H9 (cell line): ENCODE data around the gene ITSN1. TPM values are rescaled to one million over a fixed set of nuclear protein-coding genes. Genes with fewer than 3 reads are reported as not detected.

ENCODE experiments used
- DNase-seq: peaks from one replicate; pipeline ENCODE4 v3.0.0-alpha.2; 2017
- H2AFZ ChIP-seq: one replicate; pipeline ENCODE4 v1.6.1; 2013; ENCODE audit warnings: mild to moderate bottlenecking, low read length, control low read depth, moderate library complexity
- H2AK5ac ChIP-seq: 2 replicates; pipeline ENCODE4 v1.6.1; 2013; ENCODE audit warnings: low read length, control low read depth, mixed read lengths; ENCODE audit not compliant: insufficient read length
- H2BK120ac ChIP-seq: one replicate; pipeline ENCODE4 v1.6.1; 2013; ENCODE audit warnings: low read depth, mild to moderate bottlenecking, low read length, control low read depth, inconsistent platforms; ENCODE audit not compliant: poor library complexity, severe bottlenecking
- H2BK12ac ChIP-seq: 2 replicates; pipeline ENCODE4 v1.6.1; 2013; ENCODE audit warnings: low read length, control low read depth, mixed read lengths, low read depth; ENCODE audit not compliant: insufficient read length
- H2BK15ac ChIP-seq: 2 replicates; pipeline ENCODE4 v1.6.1; 2013; ENCODE audit warnings: low read depth, low read length, control low read depth
- H2BK20ac ChIP-seq: one replicate; pipeline ENCODE4 v1.6.1; 2013; ENCODE audit warnings: low read depth, mild to moderate bottlenecking, low read length, control low read depth, inconsistent platforms; ENCODE audit not compliant: poor library complexity, severe bottlenecking
- H2BK5ac ChIP-seq: 2 replicates; pipeline ENCODE4 v1.6.1; 2013; ENCODE audit warnings: low read length, control low read depth, mixed read lengths; ENCODE audit not compliant: insufficient read length
- H3K14ac ChIP-seq: 2 replicates; pipeline ENCODE4 v1.6.1; 2013; ENCODE audit warnings: low read length, control low read depth; ENCODE audit not compliant: insufficient read depth
- H3K18ac ChIP-seq: 2 replicates; pipeline ENCODE4 v1.6.1; 2013; ENCODE audit warnings: low read depth, mild to moderate bottlenecking, mixed read lengths, low read length, control low read depth; ENCODE audit not compliant: insufficient read length
- H3K23ac ChIP-seq: 2 replicates; pipeline ENCODE4 v1.6.1; 2013; ENCODE audit warnings: low read length, control low read depth, mixed read lengths, low read depth; ENCODE audit not compliant: insufficient read length
- H3K23me2 ChIP-seq: 2 replicates; pipeline ENCODE4 v1.6.1; 2013; ENCODE audit warnings: low read depth, mild to moderate bottlenecking, mixed read lengths, low read length, control low read depth; ENCODE audit not compliant: insufficient read length, poor library complexity, severe bottlenecking
- H3K27ac ChIP-seq: 2 replicates; pipeline ENCODE4 v1.5.1; 2013; ENCODE audit warnings: low read length, control low read depth, mixed read lengths, low read depth; ENCODE audit not compliant: insufficient read length
- H3K27me3 ChIP-seq: 2 replicates; pipeline ENCODE4 v1.6.1; 2013; ENCODE audit warnings: low read length, control low read depth, inconsistent platforms; ENCODE audit not compliant: insufficient read depth
- H3K4ac ChIP-seq: 2 replicates; pipeline ENCODE4 v1.6.1; 2013; ENCODE audit warnings: low read depth, mild to moderate bottlenecking, control low read depth, inconsistent platforms, low read length, moderate library complexity
- H3K4me1 ChIP-seq: 2 replicates; pipeline ENCODE4 v1.6.1; 2013; ENCODE audit warnings: low read length, control low read depth, inconsistent platforms; ENCODE audit not compliant: insufficient read depth
- H3K4me2 ChIP-seq: 2 replicates; pipeline ENCODE4 v1.6.1; 2013; ENCODE audit warnings: low read length, control low read depth, mixed read lengths; ENCODE audit not compliant: insufficient read length, insufficient read depth
- H3K56ac ChIP-seq: 2 replicates; pipeline ENCODE4 v1.6.1; 2013; ENCODE audit warnings: low read depth, mild to moderate bottlenecking, mixed read lengths, low read length, control low read depth; ENCODE audit not compliant: insufficient read length
- H3K79me1 ChIP-seq: 2 replicates; pipeline ENCODE4 v1.6.1; 2013; ENCODE audit warnings: low read depth, mild to moderate bottlenecking, moderate library complexity, low read length, control low read depth, inconsistent platforms; ENCODE audit not compliant: insufficient read depth, poor library complexity, severe bottlenecking
- H3K79me2 ChIP-seq: 2 replicates; pipeline ENCODE4 v1.6.1; 2013; ENCODE audit warnings: low read length, control low read depth, inconsistent platforms; ENCODE audit not compliant: insufficient read depth
- H3K9ac ChIP-seq: 2 replicates; pipeline ENCODE4 v1.6.1; 2013; ENCODE audit warnings: low read length, control low read depth, mixed read lengths; ENCODE audit not compliant: insufficient read length; ENCODE audit errors: extremely low read depth
- H3K9me3 ChIP-seq: one replicate; pipeline ENCODE4 v1.6.1; 2013; ENCODE audit warnings: low read depth, low read length, inconsistent platforms; ENCODE audit not compliant: control insufficient read depth
- H3T11ph ChIP-seq: one replicate; pipeline ENCODE4 v1.6.1; 2013; ENCODE audit warnings: mild to moderate bottlenecking, low read length, control low read depth, inconsistent platforms
- H4K20me1 ChIP-seq: one replicate; pipeline ENCODE4 v1.6.1; 2013; ENCODE audit not compliant: control insufficient read depth, insufficient read length, insufficient read depth
- H4K5ac ChIP-seq: 2 replicates; pipeline ENCODE4 v1.6.1; 2013; ENCODE audit warnings: low read depth, mild to moderate bottlenecking, mixed read lengths, low read length, control low read depth; ENCODE audit not compliant: insufficient read length
- H4K8ac ChIP-seq: replicated peaks from 2 replicates; pipeline ENCODE4 v1.6.1; 2013; ENCODE audit warnings: low read length, control low read depth, mixed read lengths, low read depth; ENCODE audit not compliant: insufficient read length
- H4K91ac ChIP-seq: 2 replicates; pipeline ENCODE4 v1.6.1; 2013; ENCODE audit warnings: low read depth, mild to moderate bottlenecking, moderate library complexity, mixed read lengths, low read length, control low read depth; ENCODE audit not compliant: insufficient read length
- H3K27ac Mint-ChIP-seq, 3 experiments: 2 replicates in 2 of 3; 3 replicates in 1 of 3; pipeline ENCODE4 v1.8.0; 2020 to 2021; ENCODE audit warnings: mixed read lengths in 3 of 3, mild to moderate bottlenecking in 1 of 3, moderate library complexity in 1 of 3
- H3K27me3 Mint-ChIP-seq: 2 replicates; pipeline ENCODE4 v1.8.0; 2021; ENCODE audit warnings: low read depth, mild to moderate bottlenecking, moderate library complexity, mixed read lengths
- H3K36me3 Mint-ChIP-seq, 3 experiments: 2 replicates in 2 of 3; 3 replicates in 1 of 3; pipeline ENCODE4 v1.8.0; 2020 to 2021; ENCODE audit warnings: low read depth in 3 of 3, mixed read lengths in 3 of 3; ENCODE audit not compliant: insufficient read depth in 1 of 3
- H3K4me1 Mint-ChIP-seq, 2 experiments: 2 replicates each; pipeline ENCODE4 v1.8.0; 2020; ENCODE audit warnings: mixed read lengths in 2 of 2
- H3K4me3 Mint-ChIP-seq, 2 experiments: 2 replicates in 1 of 2; 3 replicates in 1 of 2; pipeline ENCODE4 v1.8.0; 2020 to 2021; ENCODE audit warnings: mild to moderate bottlenecking in 2 of 2, mixed read lengths in 2 of 2, moderate library complexity in 1 of 2
- H3K9me3 Mint-ChIP-seq, 2 experiments: 2 replicates in 1 of 2; 3 replicates in 1 of 2; pipeline ENCODE4 v1.8.0; 2020; ENCODE audit warnings: mild to moderate bottlenecking in 2 of 2, mixed read lengths in 2 of 2, moderate library complexity in 1 of 2
- WGBS: extraction: QIAGEN DNeasy Blood & Tissue Kit; methylation state at CpG from one replicate; pipeline ENCODE4 v1.1.7; 2013; ENCODE audit warnings: missing lambda C conversion rate, low lambda C conversion rate, mixed read lengths; ENCODE audit not compliant: insufficient read length; ENCODE audit errors: extremely low coverage; 5-methylcytosine and 5-hydroxymethylcytosine counted together
- total RNA-seq: library from RNA; stranded (reverse); gene quantifications from 2 replicates; pipeline ENCODE4 v1.2.1, GENCODE V29; 2021
- TF ChIP-seq, protein P1 (sequence below): fragments of 200-600 bp; sonication (generic); conservative IDR thresholded peaks from 3 replicates; pipeline ENCODE4 v1.8.0; 2021; ENCODE audit warnings: antibody characterized with exemption, mild to moderate bottlenecking

The ITSN1 gene
- total RNA-seq, 1 experiment from 2014 or later = 94.2 TPM

- H4K91ac ChIP-seq = no peak overlapping the region
- H2BK5ac ChIP-seq = no peak overlapping the region
- H3K9me3 ChIP-seq = no peaks in the 10 kb centered on the region
- no peak overlapping the region for H3K27ac ChIP-seq
- H3K36me3 Mint-ChIP-seq = peaks cover 0 to 6% (median 0%) of the 10 kb centered on the region in 3 experiments; a peak in 4 of 7 replicates
- peaks cover 0 to 7% of the 10 kb centered on the region in 2 experiments; a peak in 2 of 5 replicates for H3K9me3 Mint-ChIP-seq
- no peak overlapping the region for H2BK120ac ChIP-seq
- H4K8ac ChIP-seq = no peak overlapping the region
- peaks cover 2 to 3% of the 10 kb centered on the region in 2 experiments; a peak in 2 of 4 replicates for H3K4me1 Mint-ChIP-seq
- no peaks in the 10 kb centered on the region for H4K20me1 ChIP-seq
- no peaks in the 10 kb centered on the region for H3K79me2 ChIP-seq
- H3K18ac ChIP-seq = no peak overlapping the region
- H3K27me3 ChIP-seq = no peaks in the 10 kb centered on the region
- H3K56ac ChIP-seq = no peak overlapping the region
- no peak overlapping the region for H2BK20ac ChIP-seq
- H2BK15ac ChIP-seq = no peak overlapping the region
- no peak overlapping the region for H3T11ph ChIP-seq
- H2AFZ ChIP-seq = no peak overlapping the region
- H4K5ac ChIP-seq = no peak overlapping the region
- H2BK12ac ChIP-seq = no peak overlapping the region
- no peaks in the 10 kb centered on the region for H3K23me2 ChIP-seq
- no peak overlapping the region for H3K4me2 ChIP-seq
- H3K9ac ChIP-seq = no peak overlapping the region
- H3K23ac ChIP-seq = no peak overlapping the region
- no peaks in the 10 kb centered on the region for H3K79me1 ChIP-seq
- H3K27me3 Mint-ChIP-seq = no peaks in the 10 kb centered on the region
- H3K4me1 ChIP-seq = no peaks in the 10 kb centered on the region
- no peak overlapping the region for H3K27ac Mint-ChIP-seq
- no CpG with 5 or more reads among the region's 5 CpGs for WGBS
- H3K4ac ChIP-seq = no peak overlapping the region
- no peak overlapping the region for H3K4me3 Mint-ChIP-seq
- TF ChIP-seq, protein P1, sequence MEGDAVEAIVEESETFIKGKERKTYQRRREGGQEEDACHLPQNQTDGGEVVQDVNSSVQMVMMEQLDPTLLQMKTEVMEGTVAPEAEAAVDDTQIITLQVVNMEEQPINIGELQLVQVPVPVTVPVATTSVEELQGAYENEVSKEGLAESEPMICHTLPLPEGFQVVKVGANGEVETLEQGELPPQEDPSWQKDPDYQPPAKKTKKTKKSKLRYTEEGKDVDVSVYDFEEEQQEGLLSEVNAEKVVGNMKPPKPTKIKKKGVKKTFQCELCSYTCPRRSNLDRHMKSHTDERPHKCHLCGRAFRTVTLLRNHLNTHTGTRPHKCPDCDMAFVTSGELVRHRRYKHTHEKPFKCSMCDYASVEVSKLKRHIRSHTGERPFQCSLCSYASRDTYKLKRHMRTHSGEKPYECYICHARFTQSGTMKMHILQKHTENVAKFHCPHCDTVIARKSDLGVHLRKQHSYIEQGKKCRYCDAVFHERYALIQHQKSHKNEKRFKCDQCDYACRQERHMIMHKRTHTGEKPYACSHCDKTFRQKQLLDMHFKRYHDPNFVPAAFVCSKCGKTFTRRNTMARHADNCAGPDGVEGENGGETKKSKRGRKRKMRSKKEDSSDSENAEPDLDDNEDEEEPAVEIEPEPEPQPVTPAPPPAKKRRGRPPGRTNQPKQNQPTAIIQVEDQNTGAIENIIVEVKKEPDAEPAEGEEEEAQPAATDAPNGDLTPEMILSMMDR = no peak
- no peak overlapping the region for H3K14ac ChIP-seq
- no peak overlapping the region for H2AK5ac ChIP-seq
- no peak for DNase-seq
These were observed 228.9 kb downstream of the ITSN1 start for GRCh38 chr21:33871171-33871570.
